H1 (cell line): ENCODE measurements around the gene CCNT2. TPM values are rescaled to one million over a fixed set of nuclear protein-coding genes. Genes with fewer than 3 reads are reported as not detected.

Experiments used
- CTCF ChIA-PET: fragments of 300-600 bp; sonication (Branson Sonifier 250); formaldehyde crosslinking; loops from one replicate; lab custom pipeline; 2021; ENCODE audit not compliant: partially characterized antibody; lab: Charles Lee
- POLR2A ChIA-PET: fragments of 300-600 bp; sonication (Branson Sonifier 250); formaldehyde crosslinking; loops from one replicate; lab custom pipeline; 2021; ENCODE audit warnings: inconsistent platforms; ENCODE audit not compliant: partially characterized antibody; lab: Charles Lee
- DNase-seq, 2 experiments: peaks; one replicate each; pipeline versions ENCODE4 v3.0.0 to v3.0.0-alpha.2; 2010 to 2022; ENCODE audit warnings: low spot score in 2 of 2, low read depth in 1 of 2, mixed read lengths in 1 of 2
- FAIRE-seq: peaks from 2 replicates; lab custom pipeline; 2011; peaks lifted over from hg19 to GRCh38; lab: Jason Lieb, UNC
- H2AFZ ChIP-seq: 2 replicates; pipeline ENCODE4 v1.8.1; 2012; ENCODE audit warnings: low read length, inconsistent platforms
- H2AK5ac ChIP-seq: 2 replicates; pipeline ENCODE4 v1.6.1; 2013; ENCODE audit warnings: low read depth, low read length
- H2BK120ac ChIP-seq: replicated peaks from 2 replicates; pipeline ENCODE3; 2013; ENCODE audit warnings: low read depth, low read length, inconsistent platforms
- H2BK12ac ChIP-seq: 2 replicates; pipeline ENCODE4 v1.6.1; 2013; ENCODE audit warnings: low read depth, low read length
- H2BK15ac ChIP-seq: 2 replicates; pipeline ENCODE4 v1.6.1; 2013; ENCODE audit warnings: low read length
- H2BK20ac ChIP-seq: 2 replicates; pipeline ENCODE4 v1.6.1; 2013; ENCODE audit warnings: low read length
- H2BK5ac ChIP-seq: 2 replicates; pipeline ENCODE4 v1.6.1; 2013; ENCODE audit warnings: low read depth, low read length
- H3K14ac ChIP-seq: 2 replicates; pipeline ENCODE4 v1.6.1; 2013; ENCODE audit warnings: inconsistent platforms; ENCODE audit not compliant: insufficient read length
- H3K18ac ChIP-seq: 2 replicates; pipeline ENCODE4 v1.6.1; 2013; ENCODE audit warnings: low read length; ENCODE audit errors: extremely low read depth
- H3K23ac ChIP-seq: 2 replicates; pipeline ENCODE4 v1.6.1; 2013; ENCODE audit warnings: inconsistent platforms; ENCODE audit not compliant: insufficient read length
- H3K23me2 ChIP-seq: 2 replicates; pipeline ENCODE4 v1.6.1; 2013; ENCODE audit warnings: low read depth, low read length
- H3K27ac ChIP-seq: 2 replicates; pipeline ENCODE4 v1.6.1; 2011; ENCODE audit warnings: low read depth, low read length, inconsistent platforms
- H3K27me3 ChIP-seq, 4 experiments: replicated peaks in 1 of 4; 1 replicate in 1 of 4; 2 replicates in 3 of 4; pipeline versions ENCODE4 v1.6.1 to v1.8.1; 2011 to 2013; ENCODE audit warnings: low read length in 3 of 4, mild to moderate bottlenecking in 3 of 4, inconsistent platforms in 2 of 4, mixed read lengths in 2 of 4, moderate library complexity in 1 of 4; ENCODE audit not compliant: control insufficient read depth in 3 of 4, insufficient read depth in 3 of 4; ENCODE audit errors: extremely low read depth in 1 of 4
- H3K36me3 ChIP-seq, 4 experiments: 2 replicates each; pipeline versions ENCODE4 v1.6.1 to v1.8.1; 2011 to 2013; ENCODE audit warnings: mild to moderate bottlenecking in 4 of 4, low read length in 3 of 4, moderate library complexity in 2 of 4, control low read depth in 1 of 4, inconsistent platforms in 1 of 4; ENCODE audit not compliant: insufficient read depth in 4 of 4, control insufficient read depth in 2 of 4
- H3K4ac ChIP-seq: replicated peaks from 2 replicates; pipeline ENCODE3; 2013; ENCODE audit warnings: low read length, low read depth, mixed read lengths, inconsistent platforms; ENCODE audit not compliant: insufficient read length
- H3K4me1 ChIP-seq, 4 experiments: replicated peaks in 1 of 4; 1 replicate in 1 of 4; 2 replicates in 3 of 4; pipeline versions ENCODE4 v1.6.1 to v1.8.1; 2011 to 2013; ENCODE audit warnings: low read length in 3 of 4, inconsistent platforms in 2 of 4, mixed read lengths in 1 of 4; ENCODE audit not compliant: insufficient read depth in 4 of 4, control insufficient read depth in 3 of 4
- H3K4me2 ChIP-seq, 2 experiments: 2 replicates each; pipeline versions ENCODE4 v1.6.1 to v1.8.1; 2011 to 2013; ENCODE audit warnings: low read depth in 2 of 2, low read length in 2 of 2, control low read depth in 1 of 2, inconsistent platforms in 1 of 2, mild to moderate bottlenecking in 1 of 2; ENCODE audit not compliant: insufficient read depth in 1 of 2
- H3K4me3 ChIP-seq, 4 experiments: fragments of 200-600, 300-600 bp in 1 of 4; sonication (generic), shearing (Covaris generic), sonication (Bioruptor Twin) in 1 of 4; 2 replicates each; pipeline versions ENCODE4 v1.5.1 to v1.8.1; 2011 to 2016; ENCODE audit warnings: low read length in 4 of 4, low read depth in 3 of 4, control low read depth in 2 of 4, inconsistent platforms in 2 of 4, mild to moderate bottlenecking in 2 of 4, mixed read lengths in 1 of 4, moderate library complexity in 1 of 4; ENCODE audit not compliant: insufficient read depth in 2 of 4; ENCODE audit errors: extremely low read depth in 1 of 4
- H3K56ac ChIP-seq: replicated peaks from 2 replicates; pipeline ENCODE3; 2013; ENCODE audit warnings: low read depth, mild to moderate bottlenecking, mixed read lengths, low read length, inconsistent platforms; ENCODE audit not compliant: insufficient read length
- H3K79me1 ChIP-seq: 2 replicates; pipeline ENCODE4 v1.6.1; 2013; ENCODE audit warnings: low read depth, low read length, control low read depth
- H3K79me2 ChIP-seq, 2 experiments: 2 replicates each; pipeline versions ENCODE4 v1.6.1 to v1.8.1; 2012 to 2013; ENCODE audit warnings: low read length in 2 of 2, mild to moderate bottlenecking in 2 of 2, inconsistent platforms in 1 of 2; ENCODE audit not compliant: insufficient read depth in 2 of 2, control insufficient read depth in 1 of 2
- H3K9ac ChIP-seq, 4 experiments: replicated peaks in 1 of 4; 1 replicate in 1 of 4; 2 replicates in 3 of 4; pipeline versions ENCODE4 v1.6.1 to v1.8.1; 2011 to 2013; ENCODE audit warnings: low read depth in 3 of 4, low read length in 3 of 4, control low read depth in 2 of 4, mild to moderate bottlenecking in 2 of 4, moderate library complexity in 2 of 4, inconsistent platforms in 1 of 4; ENCODE audit errors: extremely low read depth in 1 of 4
- H3K9me3 ChIP-seq, 2 experiments: 2 replicates each; pipeline versions ENCODE4 v1.6.1 to v1.8.1; 2012 to 2013; ENCODE audit warnings: mild to moderate bottlenecking in 2 of 2, moderate library complexity in 2 of 2, control low read depth in 1 of 2, inconsistent platforms in 1 of 2, low read depth in 1 of 2, low read length in 1 of 2, mixed read lengths in 1 of 2; ENCODE audit not compliant: insufficient read depth in 2 of 2
- H4K20me1 ChIP-seq, 2 experiments: replicated peaks in 1 of 2; 2 replicates each; pipeline versions ENCODE3 to v1.8.1; 2011 to 2013; ENCODE audit warnings: inconsistent platforms in 2 of 2, low read length in 2 of 2, mild to moderate bottlenecking in 1 of 2; ENCODE audit not compliant: insufficient read depth in 2 of 2, control insufficient read depth in 1 of 2
- H4K5ac ChIP-seq: 2 replicates; pipeline ENCODE4 v1.6.1; 2013; ENCODE audit warnings: low read length, low read depth, mixed read lengths, inconsistent platforms; ENCODE audit not compliant: insufficient read length
- H4K8ac ChIP-seq: 2 replicates; pipeline ENCODE4 v1.8.0; 2013; ENCODE audit warnings: mild to moderate bottlenecking, moderate library complexity, low read length, inconsistent platforms; ENCODE audit not compliant: insufficient read depth; ENCODE audit errors: extremely low read depth
- H4K91ac ChIP-seq: replicated peaks from 2 replicates; pipeline ENCODE3; 2013; ENCODE audit warnings: low read length, mixed read lengths, inconsistent platforms; ENCODE audit not compliant: insufficient read length
- ASH2L ChIP-seq: fragments of 200-600, 300-600 bp; sonication (generic); IDR thresholded peaks from one replicate; pipeline ENCODE4 v1.7.1; 2017; ENCODE audit warnings: low read length
- CTBP2 ChIP-seq: IDR thresholded peaks from 2 replicates; pipeline ENCODE4 v1.7.0; 2011; ENCODE audit warnings: borderline replicate concordance, mild to moderate bottlenecking, moderate library complexity, mixed read lengths, low read length; ENCODE audit not compliant: insufficient read depth, insufficient read length
- EZH2 ChIP-seq: fragments of 200-600 bp; sonication (generic); IDR thresholded peaks from 2 replicates; pipeline ENCODE4 v1.7.1; 2012; ENCODE audit warnings: low read depth, mild to moderate bottlenecking, moderate library complexity, low read length, inconsistent platforms; ENCODE audit not compliant: severe bottlenecking
- KDM1A ChIP-seq: fragments of 200-600, 300-600 bp; sonication (generic); IDR thresholded peaks from 2 replicates; pipeline ENCODE4 v1.7.1; 2016; ENCODE audit warnings: mild to moderate bottlenecking, low read length, borderline replicate concordance
- KDM5A ChIP-seq: fragments of 200-600 bp; IDR thresholded peaks from 2 replicates; pipeline ENCODE4 v1.7.1; 2012; ENCODE audit warnings: mild to moderate bottlenecking, low read length, inconsistent platforms, mixed read lengths
- SP1 ChIP-seq: IDR thresholded peaks from 2 replicates; pipeline ENCODE4 v1.6.1; 2011; ENCODE audit warnings: low read depth, low read length
- SRF ChIP-seq: IDR thresholded peaks from 2 replicates; pipeline ENCODE4 v1.6.1; 2011; ENCODE audit warnings: mild to moderate bottlenecking, low read depth, low read length, moderate library complexity
- TAF7 ChIP-seq: optimal IDR thresholded peaks from 2 replicates; pipeline ENCODE3; 2011; ENCODE audit warnings: low read depth, mild to moderate bottlenecking, inconsistent platforms, low read length, moderate library complexity, borderline replicate concordance
- TBP ChIP-seq: IDR thresholded peaks from 2 replicates; pipeline ENCODE4 v1.6.1; 2011; ENCODE audit warnings: low read depth, low read length, improper control_type of control experiment
- TEAD4 ChIP-seq: IDR thresholded peaks from 2 replicates; pipeline ENCODE4 v1.6.1; 2012; ENCODE audit warnings: low read depth, low read length, inconsistent platforms, mixed read lengths
- ZNF274 ChIP-seq: IDR thresholded peaks from 2 replicates; pipeline ENCODE4 v1.7.0; 2012; ENCODE audit warnings: low read length, borderline replicate concordance; ENCODE audit errors: extremely low read depth
- WGBS, 2 experiments: shearing (Covaris generic) in 1 of 2; methylation state at CpG; one replicate each; pipeline versions ENCODE4 v1.1.6 to v1.1.7; 2013 to 2015; ENCODE audit warnings: low lambda C conversion rate in 2 of 2, mixed read lengths in 2 of 2, inconsistent platforms in 1 of 2, low coverage in 1 of 2, missing lambda C conversion rate in 1 of 2; ENCODE audit not compliant: insufficient replicate concordance in 2 of 2, insufficient coverage in 1 of 2, insufficient read length in 1 of 2; ENCODE audit errors: extremely low coverage in 1 of 2, missing lambda C conversion rate in 1 of 2; 5-methylcytosine and 5-hydroxymethylcytosine counted together
- polyA plus RNA-seq, 7 experiments: library from polyadenylated mRNA; depleted of rRNA in 3 of 7; stranded (reverse) in 5 of 7; unstranded in 2 of 7; fragments of >200 nt in 5 of 7; fragments of 200-250 nt in 2 of 7; gene quantifications; 1 replicate in 5 of 7; 2 replicates in 1 of 7; 4 replicates in 1 of 7; pipeline versions ENCODE4 v1.2.1 to v1.2.3, GENCODE V29; 2011 to 2013; ENCODE audit warnings: missing spikeins in 2 of 7, mixed read lengths in 2 of 7
- total RNA-seq: library from RNA; stranded (reverse); fragmentation: NEBNext Ultra II Directional; extraction: Animal tissue kit (Norgen Biotek cat#: 25700); gene quantifications from 2 replicates; pipeline ENCODE4 v1.2.1, GENCODE V29; 2021
- TF ChIP-seq, protein P1 (sequence below): IDR thresholded peaks from 2 replicates; pipeline ENCODE4 v1.6.1; 2011; ENCODE audit warnings: low read depth, mild to moderate bottlenecking, low read length; ENCODE audit not compliant: insufficient read depth

Gene CCNT2
- total and polyA plus RNA-seq, 2 of the 8 experiments (the other 6 are each of a cell fraction or from before 2014, with no cell fraction given) = 13.0 to 39.7 TPM

- no peak overlapping the region for H2BK15ac ChIP-seq
- CTCF ChIA-PET = interaction anchor here (0.9 kb wide), 1 partner anchor 494 kb away, joined by 4 read pairs; no protein-coding TSS in a partner anchor
- H2AFZ ChIP-seq = no peak overlapping the region
- peaks cover 1 to 76% (median 28%) of the 10 kb centered on the region in 4 experiments; a peak in 7 of 8 replicates for H3K36me3 ChIP-seq
- peaks cover 0 to 21% of the 10 kb centered on the region in 2 experiments; a peak in 2 of 4 replicates for H3K79me2 ChIP-seq
- no peak overlapping the region for H3K27ac ChIP-seq
- no peak overlapping the region for H2AK5ac ChIP-seq
- peaks cover 0 to 4% (median 0%) of the 10 kb centered on the region in 4 experiments; a peak in 1 of 7 replicates for H3K4me1 ChIP-seq
- H3K9me3 ChIP-seq = no peaks in the 10 kb centered on the region
- WGBS, 2 experiments = 67 to 100% methylated on average over 1 of the region's 1 CpG
- FAIRE-seq (no peak), DNase-seq (no peak)
- no peak overlapping the region for H2BK20ac ChIP-seq
- no peak overlapping the region for H2BK5ac ChIP-seq
- no peak overlapping the region for H4K91ac ChIP-seq
- H3K23ac ChIP-seq = no peak overlapping the region
- H4K20me1 ChIP-seq = peaks cover 6% of the 10 kb centered on the region in 2 experiments
- H3K9ac ChIP-seq = no peak overlapping the region
- H3K14ac ChIP-seq = no peak overlapping the region
- H3K27me3 ChIP-seq = no peaks in the 10 kb centered on the region
- no peak overlapping the region for H3K4ac ChIP-seq
- H3K79me1 ChIP-seq = no peaks in the 10 kb centered on the region
- TF ChIP-seq SP1 (no peak), TEAD4 (no peak), ASH2L (no peak), KDM1A (no peak), TAF7 (no peak), SRF (no peak), CTBP2 (no peak), KDM5A (no peak), EZH2 (no peak), TBP (no peak), ZNF274 (no peak)
- TF ChIP-seq, protein P1, sequence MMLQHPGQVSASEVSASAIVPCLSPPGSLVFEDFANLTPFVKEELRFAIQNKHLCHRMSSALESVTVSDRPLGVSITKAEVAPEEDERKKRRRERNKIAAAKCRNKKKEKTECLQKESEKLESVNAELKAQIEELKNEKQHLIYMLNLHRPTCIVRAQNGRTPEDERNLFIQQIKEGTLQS = no peak
- H4K8ac ChIP-seq = no peak overlapping the region
- no peak overlapping the region for H2BK120ac ChIP-seq
- H3K18ac ChIP-seq = no peak overlapping the region
- H3K4me3 ChIP-seq = no peak overlapping the region
- H3K4me2 ChIP-seq = no peak overlapping the region
- POLR2A ChIA-PET = interaction anchor here (2.0 kb wide), 1 partner anchor 16 kb away, joined by 5 read pairs; no protein-coding TSS in a partner anchor
- no peaks in the 10 kb centered on the region for H3K23me2 ChIP-seq
- no peak overlapping the region for H3K56ac ChIP-seq
- no peak overlapping the region for H2BK12ac ChIP-seq
- H4K5ac ChIP-seq = no peak overlapping the region
Observed at GRCh38 chr2:134944975-134945374, 26.4 kb downstream of the CCNT2 start.
